ENCODE measurements around the gene TNFAIP3. TPM values are rescaled to one million over a fixed set of nuclear protein-coding genes. Genes with fewer than 3 reads are reported as not detected.
A peak's percentile ranks its signal among the peaks of the same experiment; 100 is the strongest.

Gene TNFAIP3
- total and polyA plus RNA-seq, 8 donors, result 7.8 to 77.0 (median 12.4) TPM

GRCh38 chr6:137849181-137849980, 17.7 kb upstream of the TNFAIP3 start:
- DNase-seq, result no peak
- H3K36me3 ChIP-seq, result no peaks in the 10 kb centered on the region
- H3K9me3 ChIP-seq, result no peaks in the 10 kb centered on the region
- intact Hi-C loops (cut with DNase I; ENCODE audit: low total_unique reads), result no loop called here
- no peak overlapping the region for H3K4me3 ChIP-seq
- H3K4me1 ChIP-seq, result peaks cover 0 to 25% (median 2%) of the 10 kb centered on the region in 4 donors
- TF ChIP-seq POLR2AphosphoS5 (IDR thresholded peaks at IDR 0.05) (no peak), POLR2A (IDR thresholded peaks at IDR 0.05) (no peak), CTCF (IDR thresholded peaks at IDR 0.05) (no peak), EP300 (IDR thresholded peaks at IDR 0.05) (no peak)
- no peaks in the 10 kb centered on the region for H3K27me3 ChIP-seq
- 37 to 57% (median 52%) methylated on average over 4 of the region's 4 CpGs for WGBS, 5 donors
- H3K27ac ChIP-seq, result peak overlapping the region in 3 of 5 donors; percentile 5 to 31 (median 7)

GRCh38 chr6:137849981-137850714, 16.9 kb upstream of the TNFAIP3 start:
- Histone ChIP-seq H3K4me3 (no peak overlapping the region), H3K9me3 (no peaks in the 10 kb centered on the region), H3K4me1 (peaks cover 0 to 25% (median 2%) of the 10 kb centered on the region in 4 donors), H3K36me3 (no peaks in the 10 kb centered on the region), H3K27ac (no peak overlapping the region), H3K27me3 (no peaks in the 10 kb centered on the region)
- intact Hi-C loops (cut with DNase I; ENCODE audit: low total_unique reads), result no loop called here
- WGBS, 5 donors, result 62 to 85% (median 79%) methylated on average over 5 of the region's 5 CpGs
- DNase-seq, result no peak
- TF ChIP-seq POLR2AphosphoS5 (IDR thresholded peaks at IDR 0.05) (no peak), CTCF (IDR thresholded peaks at IDR 0.05) (no peak), EP300 (IDR thresholded peaks at IDR 0.05) (no peak), POLR2A (IDR thresholded peaks at IDR 0.05) (no peak)

GRCh38 chr6:137850816-137851602, 16.1 kb upstream of the TNFAIP3 start:
- H3K9me3 ChIP-seq, result no peaks in the 10 kb centered on the region
- no peaks in the 10 kb centered on the region for H3K36me3 ChIP-seq
- intact Hi-C loops (cut with DNase I; ENCODE audit: low total_unique reads), result no loop called here
- H3K4me3 ChIP-seq, result no peak overlapping the region
- DNase-seq, result no peak
- no peak for TF ChIP-seq EP300 (IDR thresholded peaks at IDR 0.05)
- no peak for TF ChIP-seq CTCF (IDR thresholded peaks at IDR 0.05)
- no peak for TF ChIP-seq POLR2A (IDR thresholded peaks at IDR 0.05)
- TF ChIP-seq POLR2AphosphoS5 (IDR thresholded peaks at IDR 0.05), result no peak
- WGBS, 5 donors, result 71 to 90% (median 82%) methylated on average over 4 of the region's 4 CpGs
- peaks cover 0 to 25% (median 2%) of the 10 kb centered on the region in 4 donors for H3K4me1 ChIP-seq
- no peaks in the 10 kb centered on the region for H3K27me3 ChIP-seq
- H3K27ac ChIP-seq, result no peak overlapping the region

GRCh38 chr6:137851669-137852068, 15.4 kb upstream of the TNFAIP3 start:
- Histone ChIP-seq H3K4me3 (no peak overlapping the region), H3K27ac (no peak overlapping the region), H3K36me3 (no peaks in the 10 kb centered on the region), H3K27me3 (no peaks in the 10 kb centered on the region), H3K9me3 (no peaks in the 10 kb centered on the region), H3K4me1 (peaks cover 0 to 25% (median 2%) of the 10 kb centered on the region in 4 donors)
- TF ChIP-seq POLR2A (IDR thresholded peaks at IDR 0.05) (no peak), EP300 (IDR thresholded peaks at IDR 0.05) (no peak), POLR2AphosphoS5 (IDR thresholded peaks at IDR 0.05) (no peak), CTCF (IDR thresholded peaks at IDR 0.05) (no peak)
- DNase-seq, result no peak
- intact Hi-C loops (cut with DNase I; ENCODE audit: low total_unique reads), result no loop called here
- 62 to 80% (median 69%) methylated on average over 3 of the region's 3 CpGs for WGBS, 5 donors

Measured in stomach (tissue), 9 donors.